Body of pancreas (tissue), 4 donors: ENCODE data around the gene GUCY2C. TPM values are rescaled to one million over a fixed set of nuclear protein-coding genes. Genes with fewer than 3 reads are reported as not detected.

ENCODE experiments used
- ATAC-seq: fragments of 150-250 bp; one replicate; pipeline ENCODE4 v1.9.1; 2016
- DNase-seq, 4 donors: peaks; one replicate each; pipeline ENCODE4 v3.0.0-alpha.2; 2019
- H3K27ac ChIP-seq, 4 donors: fragments of 200-600 bp; sonication (generic); 1 replicate in 3 of 4; 2 replicates in 1 of 4; pipeline versions ENCODE4 v1.5.1 to v1.6.1; 2016 to 2019; ENCODE audit warnings: mild to moderate bottlenecking in 1 of 4, mixed read lengths in 1 of 4, moderate library complexity in 1 of 4
- H3K27me3 ChIP-seq, 2 donors: fragments of 200-600 bp; sonication (generic); one replicate each; pipeline ENCODE4 v1.6.0; 2016; ENCODE audit warnings: mild to moderate bottlenecking in 1 of 2
- H3K36me3 ChIP-seq, 2 donors: fragments of 200-600 bp; sonication (generic); replicated peaks in 1 of 2; 2 replicates each; pipeline ENCODE4 v1.5.1; 2016; ENCODE audit warnings: low read depth in 2 of 2; ENCODE audit not compliant: insufficient read depth in 1 of 2
- H3K4me1 ChIP-seq: fragments of 200-600 bp; sonication (generic); one replicate; pipeline ENCODE4 v1.6.0; 2016
- H3K4me3 ChIP-seq, 2 donors: fragments of 200-600 bp; sonication (generic); 1 replicate in 1 of 2; 2 replicates in 1 of 2; pipeline ENCODE4 v1.5.1; 2016 to 2019
- H3K9me3 ChIP-seq, 3 donors: fragments of 200-600 bp; sonication (generic); 1 replicate in 2 of 3; 2 replicates in 1 of 3; pipeline ENCODE4 v1.5.1; 2016
- CTCF ChIP-seq, 7 experiments: fragments of 450-650 bp in 4 of 7; fragments of 200-600 bp in 3 of 7; sonication (generic) in 3 of 7; IDR thresholded peaks; one replicate each; pipeline ENCODE4 v1.5.1; 2016 to 2019; ENCODE audit warnings: antibody characterized with exemption in 7 of 7
- POLR2A ChIP-seq, 3 donors: fragments of 450-650 bp; IDR thresholded peaks; one replicate each; pipeline ENCODE4 v1.6.1; 2016; ENCODE audit warnings: antibody characterized with exemption in 3 of 3, mild to moderate bottlenecking in 2 of 3
- WGBS, 2 donors: methylation state at CpG; one replicate each; pipeline ENCODE4 v1.1.5; 2017; 5-methylcytosine and 5-hydroxymethylcytosine counted together
- intact Hi-C: fragments of 100-400 bp; cut with DNase I; formaldehyde crosslinking; loops from one replicate; pipeline ENCODE4 v1.15.1; 2023
- total RNA-seq, 2 donors: library from RNA; depleted of rRNA; stranded (reverse); fragments of >200 nt; gene quantifications; one replicate each; pipeline ENCODE4 v1.1.0, GENCODE V29; 2016

The GUCY2C gene
- total RNA-seq, 2 donors from 2014 or later = not detected

GRCh38 chr12:14710632-14711320 is 14.4 kb upstream of the GUCY2C start:
- WGBS, 2 donors = 64 to 65% methylated on average over 4 of the region's 4 CpGs

DNA sequence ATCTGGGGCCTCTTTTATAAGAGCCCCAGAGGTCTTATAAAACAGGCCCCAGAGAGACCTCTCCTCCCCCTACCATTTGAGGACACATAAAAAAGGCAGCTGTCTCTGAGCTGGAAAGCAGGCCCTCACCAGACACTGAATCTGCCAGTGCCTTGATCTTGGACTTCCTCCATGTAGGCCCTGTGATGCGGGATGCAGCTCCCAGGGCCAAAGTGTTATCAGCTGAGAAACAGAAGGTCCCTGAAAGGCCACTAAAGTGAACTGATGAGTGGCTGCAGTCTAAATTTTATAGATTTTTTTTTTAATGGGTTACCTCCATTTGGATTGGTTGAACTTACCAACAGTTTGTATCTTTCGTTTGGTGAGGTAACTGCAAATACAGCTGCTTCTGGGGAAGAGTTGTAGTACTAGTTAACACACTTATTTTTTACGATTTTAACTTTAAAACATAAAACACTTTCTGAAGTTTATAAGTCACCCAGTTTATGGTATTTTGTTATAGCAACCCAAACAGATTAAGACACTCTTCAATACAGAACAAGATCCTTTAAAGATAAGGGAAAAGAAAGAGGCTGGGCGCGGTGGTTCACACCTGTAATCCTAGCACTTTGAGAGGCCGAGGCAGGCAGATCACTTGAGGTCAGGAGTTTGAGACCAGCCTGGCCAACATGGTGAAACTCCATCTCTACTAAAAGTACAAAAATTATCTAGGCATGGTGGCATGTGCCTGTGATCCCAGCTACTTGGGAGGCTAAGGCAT is 5.6 kb upstream of the GUCY2C start:
- intact Hi-C loops = no loop called here
- no peak overlapping the region for H3K27ac ChIP-seq
- no peak for ATAC-seq
- WGBS, 2 donors = 82 to 86% methylated on average over 6 of the region's 6 CpGs
- no peaks in the 10 kb centered on the region for H3K36me3 ChIP-seq
- H3K4me1 ChIP-seq = no peaks in the 10 kb centered on the region
- H3K9me3 ChIP-seq = no peaks in the 10 kb centered on the region
- no peak overlapping the region for H3K4me3 ChIP-seq
- no peaks in the 10 kb centered on the region for H3K27me3 ChIP-seq
- no peak for TF ChIP-seq POLR2A (IDR thresholded peaks at IDR 0.05)
- no peak for TF ChIP-seq CTCF (IDR thresholded peaks at IDR 0.05)
- no peak for DNase-seq

More at GRCh38 chr12:14710632-14711320, 14.4 kb upstream of the GUCY2C start:
- H3K9me3 ChIP-seq = no peaks in the 10 kb centered on the region
- peaks cover under 1% of the 10 kb centered on the region for H3K4me1 ChIP-seq
- DNase-seq (no peak), ATAC-seq (no peak)
- no peak overlapping the region for H3K4me3 ChIP-seq
- H3K27me3 ChIP-seq = no peaks in the 10 kb centered on the region
- intact Hi-C loops = no loop called here
- TF ChIP-seq CTCF (IDR thresholded peaks at IDR 0.05) (no peak), POLR2A (IDR thresholded peaks at IDR 0.05) (no peak)
- H3K27ac ChIP-seq = no peak overlapping the region
- no peaks in the 10 kb centered on the region for H3K36me3 ChIP-seq

DNA sequence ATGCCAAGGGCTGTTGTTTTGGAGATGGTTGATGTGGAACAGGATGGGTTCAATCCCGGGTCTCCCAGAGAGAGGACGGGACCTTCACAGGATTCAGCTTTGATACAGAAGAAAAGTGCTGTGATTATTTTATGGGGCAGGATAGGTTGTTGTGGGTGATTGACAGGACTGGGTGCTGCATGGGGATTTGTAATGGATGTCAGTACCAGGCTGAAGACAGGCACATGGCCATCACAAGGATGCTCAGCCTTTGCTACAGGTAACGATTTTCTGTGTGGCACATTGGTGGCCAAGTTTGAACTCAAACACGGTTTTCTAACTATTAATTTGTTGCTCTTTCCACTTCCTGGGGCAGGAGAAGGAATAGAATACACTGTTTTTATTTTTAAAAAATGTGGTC is 4.5 kb upstream of the GUCY2C start:
- ATAC-seq (no peak), DNase-seq (no peak)
- intact Hi-C loops = no loop called here
- no peaks in the 10 kb centered on the region for H3K36me3 ChIP-seq
- H3K9me3 ChIP-seq = no peaks in the 10 kb centered on the region
- H3K27me3 ChIP-seq = no peaks in the 10 kb centered on the region
- TF ChIP-seq POLR2A (IDR thresholded peaks at IDR 0.05) = no peak
- TF ChIP-seq CTCF (IDR thresholded peaks at IDR 0.05) = no peak
- no peak overlapping the region for H3K27ac ChIP-seq
- no peaks in the 10 kb centered on the region for H3K4me1 ChIP-seq
- H3K4me3 ChIP-seq = no peak overlapping the region
- 90 to 93% methylated on average over 4 of the region's 4 CpGs for WGBS, 2 donors

DNA sequence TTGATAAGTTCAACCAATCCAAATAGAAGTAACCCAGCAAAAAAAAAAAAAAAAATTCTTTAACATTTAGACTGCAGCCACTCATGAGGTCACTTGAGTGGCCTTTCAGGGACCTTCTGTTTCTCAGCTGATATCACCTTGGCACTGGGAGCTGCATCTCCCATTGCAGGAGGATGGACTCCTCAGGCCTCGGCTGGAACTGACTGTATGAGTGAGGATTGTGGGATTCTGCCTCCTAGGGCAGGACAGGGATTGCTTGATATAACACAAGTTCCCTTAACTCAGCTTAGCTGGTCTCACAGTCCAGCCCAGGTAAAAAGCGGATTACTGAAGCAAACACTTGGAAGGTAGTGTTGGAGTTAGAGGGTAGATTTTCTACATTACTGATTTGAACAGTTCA is 3.5 kb upstream of the GUCY2C start:
- 74 to 75% methylated on average over 2 of the region's 2 CpGs for WGBS, 2 donors
- ATAC-seq (no peak), DNase-seq (no peak)
- Histone ChIP-seq H3K27ac (no peak overlapping the region), H3K4me3 (no peak overlapping the region), H3K9me3 (no peaks in the 10 kb centered on the region), H3K4me1 (no peaks in the 10 kb centered on the region), H3K27me3 (no peaks in the 10 kb centered on the region), H3K36me3 (no peaks in the 10 kb centered on the region)
- intact Hi-C loops = no loop called here
- TF ChIP-seq POLR2A (IDR thresholded peaks at IDR 0.05) = no peak
- TF ChIP-seq CTCF (IDR thresholded peaks at IDR 0.05) = no peak
